ENCODE data around the gene ZNF444.
"Not testable (repeated sequence)": the region's sequence is repeated elsewhere in the genome, so short reads cannot be mapped to it uniquely, and the experiment has no call there.

The ZNF444 gene

GRCh38 chr19:56148096-56148495 lies 7.0 kb downstream of the ZNF444 start:
- DNase-seq: no peak

- not testable (repeated sequence) for DNase-seq
Measured at GRCh38 chr19:56148955-56149655, 8.0 kb downstream of the ZNF444 start.

- no peak for DNase-seq
Measured at GRCh38 chr19:56149656-56150038, 8.6 kb downstream of the ZNF444 start.

- no peak for DNase-seq
Measured at GRCh38 chr19:56150358-56150757, 9.3 kb downstream of the ZNF444 start.

- no peak for DNase-seq
Measured at GRCh38 chr19:56152644-56153043, 11.6 kb downstream of the ZNF444 start.

GRCh38 chr19:56153507-56153906 lies 12.4 kb downstream of the ZNF444 start:
- DNase-seq: no peak

- no peak for DNase-seq
Measured at GRCh38 chr19:56155124-56155687, 14.1 kb downstream of the ZNF444 start.

GRCh38 chr19:56156768-56157167 lies 15.7 kb downstream of the ZNF444 start:
- DNase-seq: no peak

GRCh38 chr19:56158170-56158757 lies 17.2 kb downstream of the ZNF444 start:
- DNase-seq: no peak

GRCh38 chr19:56159009-56159559 lies 18.0 kb downstream of the ZNF444 start:
- DNase-seq: no peak

- DNase-seq: no peak
Measured at GRCh38 chr19:56159622-56160271, 18.7 kb downstream of the ZNF444 start.

GRCh38 chr19:56161534-56161933 lies 20.4 kb downstream of the ZNF444 start:
- DNase-seq: no peak

- DNase-seq: peak; percentile 63
Measured at GRCh38 chr19:56162258-56162657, 21.2 kb downstream of the ZNF444 start.

- DNase-seq: peak; percentile 1
Measured at GRCh38 chr19:56163097-56163496, 22.0 kb downstream of the ZNF444 start.

GRCh38 chr19:56167064-56167578 lies 26.0 kb downstream of the ZNF444 start:
- DNase-seq: no peak

GRCh38 chr19:56170261-56170660 lies 29.2 kb downstream of the ZNF444 start:
- DNase-seq: no peak

GRCh38 chr19:56174086-56174485 lies 33.0 kb downstream of the ZNF444 start:
- no peak for DNase-seq

GRCh38 chr19:56174550-56174949 lies 33.5 kb downstream of the ZNF444 start:
- no peak for DNase-seq

GRCh38 chr19:56175861-56176307 lies 34.8 kb downstream of the ZNF444 start, which contains the start of gene GALP:
Gene GALP (plus strand): TSS chr19:56176008. CDS start chr19:56177109, 1,101 bp downstream.
- not testable (repeated sequence) for DNase-seq

GRCh38 chr19:56176310-56176709 lies 35.2 kb downstream of the ZNF444 start:
- DNase-seq: not testable (repeated sequence)

GRCh38 chr19:56176881-56177280 lies 35.8 kb downstream of the ZNF444 start:
- no peak for DNase-seq

GRCh38 chr19:56177564-56178243 lies 36.6 kb downstream of the ZNF444 start:
- no peak for DNase-seq

- no peak for DNase-seq
Measured at GRCh38 chr19:56189785-56190184, 48.7 kb downstream of the ZNF444 start.

All from inflammatory macrophage treated with lipopolysaccharide for 4 hours (primary cell).